HepG2 (cell line): ENCODE results near the gene SMYD1. TPM values are rescaled to one million over a fixed set of nuclear protein-coding genes. Genes with fewer than 3 reads are reported as not detected.

Experiments
- HMG20A ChIP-seq: IDR thresholded peaks from 2 replicates; pipeline ENCODE4 v1.6.1; 2016; ENCODE audit warnings: borderline replicate concordance
- JUN ChIP-seq: sonication (generic); formaldehyde crosslinking; IDR thresholded peaks from 2 replicates; pipeline ENCODE4 v1.4.0; 2020; ENCODE audit warnings: mild to moderate bottlenecking, missing genetic modification reagents
- KDM5A ChIP-seq: fragments of 200-600 bp; sonication (generic); IDR thresholded peaks from 2 replicates; pipeline ENCODE4 v1.7.0; 2018; ENCODE audit warnings: antibody characterized with exemption, mild to moderate bottlenecking, low read length, borderline replicate concordance
- MAFF ChIP-seq: IDR thresholded peaks from 2 replicates; pipeline ENCODE4 v1.6.1; 2011; ENCODE audit warnings: low read depth, low read length, improper control_type of control experiment
- MAFK ChIP-seq, 2 experiments: IDR thresholded peaks in 1 of 2; conservative IDR thresholded peaks in 1 of 2; 2 replicates each; pipeline ENCODE4 v1.6.1; 2011; ENCODE audit warnings: improper control_type of control experiment in 2 of 2, low read length in 2 of 2
- MED1 ChIP-seq: sonication (generic); formaldehyde crosslinking; IDR thresholded peaks from 2 replicates; pipeline ENCODE4 v1.4.0; 2020; ENCODE audit warnings: missing genetic modification reagents
- MIXL1 ChIP-seq: IDR thresholded peaks from 2 replicates; pipeline ENCODE4 v1.6.1; 2016
- SRF ChIP-seq: IDR thresholded peaks from 2 replicates; pipeline ENCODE4 v1.6.1; 2011; ENCODE audit warnings: mild to moderate bottlenecking, low read depth, low read length, moderate library complexity
- SRSF1 ChIP-seq: fragments of 200-400 bp; formaldehyde crosslinking; optimal IDR thresholded peaks from 2 replicates; pipeline ENCODE3; 2017; ENCODE audit warnings: mild to moderate bottlenecking, low read depth, low read length, moderate library complexity
- ZBTB42 ChIP-seq: sonication (generic); formaldehyde crosslinking; IDR thresholded peaks from 2 replicates; pipeline ENCODE4 v1.5.0; 2020; ENCODE audit warnings: mild to moderate bottlenecking, missing genetic modification reagents
- ZKSCAN5 ChIP-seq: sonication (generic); formaldehyde crosslinking; IDR thresholded peaks from 2 replicates; pipeline ENCODE4 v1.5.1; 2020; ENCODE audit warnings: mild to moderate bottlenecking, missing genetic modification reagents
- ZNF263 ChIP-seq: sonication (generic); formaldehyde crosslinking; IDR thresholded peaks from 2 replicates; pipeline ENCODE4 v1.4.0; 2020; ENCODE audit warnings: missing genetic modification reagents
- ZNF598 ChIP-seq: sonication (generic); formaldehyde crosslinking; IDR thresholded peaks from 2 replicates; pipeline ENCODE4 v1.5.1; 2020; ENCODE audit warnings: mild to moderate bottlenecking, missing genetic modification reagents, borderline replicate concordance
- polyA plus RNA-seq, 8 experiments: library from polyadenylated mRNA; depleted of rRNA in 3 of 8; stranded (reverse) in 7 of 8; unstranded in 1 of 8; fragments of >200 nt; fragmentation: Illumina TruSeq in 4 of 8; extraction: Trizol in 4 of 8; gene quantifications; 2 replicates each; pipeline versions ENCODE4 v1.2.1 to v1.2.3, GENCODE V29; 2011 to 2016; ENCODE audit warnings: low read depth in 4 of 8, missing spikeins in 1 of 8, mixed read lengths in 1 of 8; ENCODE audit not compliant: insufficient read depth in 1 of 8
- total RNA-seq, 5 experiments: library from RNA; depleted of rRNA; stranded (reverse); fragments of >200 nt; fragmentation: Illumina TruSeq; extraction: Trizol; gene quantifications; 2 replicates each; pipeline ENCODE4 v1.2.3, GENCODE V29; 2016; ENCODE audit warnings: low read depth in 1 of 5
- TF ChIP-seq, protein P1 (sequence below): sonication (generic); formaldehyde crosslinking; IDR thresholded peaks from 2 replicates; pipeline ENCODE4 v1.4.0; 2020; ENCODE audit warnings: missing genetic modification reagents
- TF ChIP-seq, protein P2 (sequence below): sonication (generic); formaldehyde crosslinking; IDR thresholded peaks from 2 replicates; pipeline ENCODE4 v1.8.0; 2022; ENCODE audit warnings: missing genetic modification reagents, mild to moderate bottlenecking, inconsistent platforms, borderline replicate concordance
- TF ChIP-seq, protein P3 (sequence below): fragments of 450-650 bp; IDR thresholded peaks from 2 replicates; pipeline ENCODE4 v1.6.1; 2016
- TF ChIP-seq, protein P4 (sequence below): sonication (generic); formaldehyde crosslinking; IDR thresholded peaks from 2 replicates; pipeline ENCODE4 v1.8.0; 2022; ENCODE audit warnings: mild to moderate bottlenecking, missing genetic modification reagents, borderline replicate concordance
- TF ChIP-seq, protein P5 (sequence below): sonication (generic); formaldehyde crosslinking; IDR thresholded peaks from 2 replicates; pipeline ENCODE4 v1.5.1; 2020; ENCODE audit warnings: mild to moderate bottlenecking, missing genetic modification reagents, borderline replicate concordance

SMYD1 gene
- total and polyA plus RNA-seq, 2 of the 13 experiments (the other 11 are each of a cell fraction or from before 2014, with no cell fraction given): not detected

DNA sequence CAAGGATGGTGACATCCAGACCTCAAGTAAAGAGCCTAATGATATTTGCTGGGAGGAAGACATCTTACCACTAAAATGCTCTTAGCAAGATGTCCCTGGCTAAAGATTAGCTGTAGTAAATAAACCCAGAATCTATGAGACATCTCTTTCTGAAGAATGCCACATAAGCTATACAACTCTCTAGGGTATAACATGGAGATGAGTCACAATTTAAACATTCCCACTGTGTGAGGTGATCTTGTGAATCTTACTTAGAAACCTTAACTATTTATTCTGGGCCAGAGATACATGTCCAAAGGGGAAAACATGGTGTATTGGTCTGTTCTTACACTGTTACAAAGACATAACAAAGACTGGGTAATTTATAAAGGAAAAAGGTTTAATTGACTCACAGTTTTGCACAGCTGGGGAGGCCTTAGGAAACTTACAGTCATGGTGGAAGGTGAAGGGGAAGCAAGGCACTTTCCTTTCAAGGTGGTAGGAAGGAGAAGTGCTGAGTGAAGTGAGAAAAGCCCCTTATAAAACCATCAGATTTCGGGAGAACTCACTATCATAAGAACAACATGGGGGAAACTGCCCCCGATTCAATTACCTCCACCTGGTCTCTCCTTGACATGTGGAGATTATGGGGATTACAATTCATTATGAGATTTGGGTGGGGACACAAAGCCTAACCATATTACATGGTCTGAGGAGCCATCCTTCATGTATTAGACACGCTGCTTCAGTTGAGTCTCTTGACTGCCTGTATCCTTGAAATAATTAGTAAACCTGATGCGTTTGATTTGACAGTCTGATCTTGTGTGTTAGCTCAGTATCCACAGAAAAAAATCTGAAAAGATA, 29.1 kb upstream of the SMYD1 start (continued):
- TF ChIP-seq, protein P1, sequence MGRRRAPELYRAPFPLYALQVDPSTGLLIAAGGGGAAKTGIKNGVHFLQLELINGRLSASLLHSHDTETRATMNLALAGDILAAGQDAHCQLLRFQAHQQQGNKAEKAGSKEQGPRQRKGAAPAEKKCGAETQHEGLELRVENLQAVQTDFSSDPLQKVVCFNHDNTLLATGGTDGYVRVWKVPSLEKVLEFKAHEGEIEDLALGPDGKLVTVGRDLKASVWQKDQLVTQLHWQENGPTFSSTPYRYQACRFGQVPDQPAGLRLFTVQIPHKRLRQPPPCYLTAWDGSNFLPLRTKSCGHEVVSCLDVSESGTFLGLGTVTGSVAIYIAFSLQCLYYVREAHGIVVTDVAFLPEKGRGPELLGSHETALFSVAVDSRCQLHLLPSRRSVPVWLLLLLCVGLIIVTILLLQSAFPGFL: no peak
- TF ChIP-seq, protein P2, sequence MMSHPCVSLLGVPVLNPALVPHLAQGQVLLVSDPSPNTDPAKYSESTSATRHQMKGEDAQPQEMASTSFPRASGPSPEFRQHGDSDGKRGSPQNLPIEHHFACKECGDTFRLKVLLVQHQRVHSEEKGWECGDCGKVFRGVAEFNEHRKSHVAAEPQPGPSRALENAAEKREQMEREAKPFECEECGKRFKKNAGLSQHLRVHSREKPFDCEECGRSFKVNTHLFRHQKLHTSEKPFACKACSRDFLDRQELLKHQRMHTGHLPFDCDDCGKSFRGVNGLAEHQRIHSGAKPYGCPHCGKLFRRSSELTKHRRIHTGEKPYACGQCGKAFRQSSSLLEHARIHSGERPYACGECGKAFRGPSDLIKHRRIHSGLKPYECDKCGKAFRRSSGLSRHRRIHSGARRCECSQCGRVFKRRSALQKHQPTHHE (CRISPR knock-in tag): no peak
- TF ChIP-seq MIXL1 (no peak), SRSF1 (no peak), MAFK (conservative IDR thresholded peaks at IDR 0.05 in 1 of 2, IDR thresholded peaks at IDR 0.05 in 1 of 2; ENCODE audit: low read length in 2 of 2) (0 out of 4 replicates have a peak, but pooled peaks of 1 of the 2 experiments have one; percentile 1), JUN (0 out of 2 replicates have a peak, but pooled peaks have one; percentile 20), SRF (no peak), ZNF598 (CRISPR knock-in tag) (no peak), ZBTB42 (CRISPR knock-in tag) (no peak), ZNF263 (CRISPR knock-in tag) (no peak), KDM5A (no peak), ZKSCAN5 (no peak), MAFF (peak; percentile 16; the same call in 1 of the 2 replicates), HMG20A (CRISPR knock-in tag) (peak; percentile 57; the same call in 1 of the 2 replicates), MED1 (CRISPR knock-in tag) (0 out of 2 replicates have a peak, but pooled peaks have one; percentile 40)
- TF ChIP-seq, protein P3, sequence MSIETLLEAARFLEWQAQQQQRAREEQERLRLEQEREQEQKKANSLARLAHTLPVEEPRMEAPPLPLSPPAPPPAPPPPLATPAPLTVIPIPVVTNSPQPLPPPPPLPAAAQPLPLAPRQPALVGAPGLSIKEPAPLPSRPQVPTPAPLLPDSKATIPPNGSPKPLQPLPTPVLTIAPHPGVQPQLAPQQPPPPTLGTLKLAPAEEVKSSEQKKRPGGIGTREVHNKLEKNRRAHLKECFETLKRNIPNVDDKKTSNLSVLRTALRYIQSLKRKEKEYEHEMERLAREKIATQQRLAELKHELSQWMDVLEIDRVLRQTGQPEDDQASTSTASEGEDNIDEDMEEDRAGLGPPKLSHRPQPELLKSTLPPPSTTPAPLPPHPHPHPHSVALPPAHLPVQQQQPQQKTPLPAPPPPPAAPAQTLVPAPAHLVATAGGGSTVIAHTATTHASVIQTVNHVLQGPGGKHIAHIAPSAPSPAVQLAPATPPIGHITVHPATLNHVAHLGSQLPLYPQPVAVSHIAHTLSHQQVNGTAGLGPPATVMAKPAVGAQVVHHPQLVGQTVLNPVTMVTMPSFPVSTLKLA: no peak
- TF ChIP-seq, protein P4, sequence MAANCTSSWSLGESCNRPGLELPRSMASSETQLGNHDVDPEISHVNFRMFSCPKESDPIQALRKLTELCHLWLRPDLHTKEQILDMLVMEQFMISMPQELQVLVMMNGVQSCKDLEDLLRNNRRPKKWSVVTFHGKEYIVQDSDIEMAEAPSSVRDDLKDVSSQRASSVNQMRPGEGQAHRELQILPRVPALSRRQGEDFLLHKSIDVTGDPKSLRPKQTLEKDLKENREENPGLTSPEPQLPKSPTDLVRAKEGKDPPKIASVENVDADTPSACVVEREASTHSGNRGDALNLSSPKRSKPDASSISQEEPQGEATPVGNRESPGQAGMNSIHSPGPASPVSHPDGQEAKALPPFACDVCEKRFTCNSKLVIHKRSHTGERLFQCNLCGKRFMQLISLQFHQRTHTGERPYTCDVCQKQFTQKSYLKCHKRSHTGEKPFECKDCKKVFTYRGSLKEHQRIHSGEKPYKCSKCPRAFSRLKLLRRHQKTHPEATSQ (CRISPR knock-in tag): peak; percentile 88; the same call in 1 of the 2 replicates
- TF ChIP-seq, protein P5, sequence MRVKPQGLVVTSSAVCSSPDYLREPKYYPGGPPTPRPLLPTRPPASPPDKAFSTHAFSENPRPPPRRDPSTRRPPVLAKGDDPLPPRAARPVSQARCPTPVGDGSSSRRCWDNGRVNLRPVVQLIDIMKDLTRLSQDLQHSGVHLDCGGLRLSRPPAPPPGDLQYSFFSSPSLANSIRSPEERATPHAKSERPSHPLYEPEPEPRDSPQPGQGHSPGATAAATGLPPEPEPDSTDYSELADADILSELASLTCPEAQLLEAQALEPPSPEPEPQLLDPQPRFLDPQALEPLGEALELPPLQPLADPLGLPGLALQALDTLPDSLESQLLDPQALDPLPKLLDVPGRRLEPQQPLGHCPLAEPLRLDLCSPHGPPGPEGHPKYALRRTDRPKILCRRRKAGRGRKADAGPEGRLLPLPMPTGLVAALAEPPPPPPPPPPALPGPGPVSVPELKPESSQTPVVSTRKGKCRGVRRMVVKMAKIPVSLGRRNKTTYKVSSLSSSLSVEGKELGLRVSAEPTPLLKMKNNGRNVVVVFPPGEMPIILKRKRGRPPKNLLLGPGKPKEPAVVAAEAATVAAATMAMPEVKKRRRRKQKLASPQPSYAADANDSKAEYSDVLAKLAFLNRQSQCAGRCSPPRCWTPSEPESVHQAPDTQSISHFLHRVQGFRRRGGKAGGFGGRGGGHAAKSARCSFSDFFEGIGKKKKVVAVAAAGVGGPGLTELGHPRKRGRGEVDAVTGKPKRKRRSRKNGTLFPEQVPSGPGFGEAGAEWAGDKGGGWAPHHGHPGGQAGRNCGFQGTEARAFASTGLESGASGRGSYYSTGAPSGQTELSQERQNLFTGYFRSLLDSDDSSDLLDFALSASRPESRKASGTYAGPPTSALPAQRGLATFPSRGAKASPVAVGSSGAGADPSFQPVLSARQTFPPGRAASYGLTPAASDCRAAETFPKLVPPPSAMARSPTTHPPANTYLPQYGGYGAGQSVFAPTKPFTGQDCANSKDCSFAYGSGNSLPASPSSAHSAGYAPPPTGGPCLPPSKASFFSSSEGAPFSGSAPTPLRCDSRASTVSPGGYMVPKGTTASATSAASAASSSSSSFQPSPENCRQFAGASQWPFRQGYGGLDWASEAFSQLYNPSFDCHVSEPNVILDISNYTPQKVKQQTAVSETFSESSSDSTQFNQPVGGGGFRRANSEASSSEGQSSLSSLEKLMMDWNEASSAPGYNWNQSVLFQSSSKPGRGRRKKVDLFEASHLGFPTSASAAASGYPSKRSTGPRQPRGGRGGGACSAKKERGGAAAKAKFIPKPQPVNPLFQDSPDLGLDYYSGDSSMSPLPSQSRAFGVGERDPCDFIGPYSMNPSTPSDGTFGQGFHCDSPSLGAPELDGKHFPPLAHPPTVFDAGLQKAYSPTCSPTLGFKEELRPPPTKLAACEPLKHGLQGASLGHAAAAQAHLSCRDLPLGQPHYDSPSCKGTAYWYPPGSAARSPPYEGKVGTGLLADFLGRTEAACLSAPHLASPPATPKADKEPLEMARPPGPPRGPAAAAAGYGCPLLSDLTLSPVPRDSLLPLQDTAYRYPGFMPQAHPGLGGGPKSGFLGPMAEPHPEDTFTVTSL (CRISPR knock-in tag): 0 out of 2 replicates have a peak, but pooled peaks have one; percentile 37
